Measurements from ENCODE around the gene CUBN.
A peak's percentile ranks its signal among the peaks of the same experiment; 100 is the strongest.

CUBN gene

GRCh38 chr10:17010363-17011145, 119.1 kb downstream of the CUBN start:
- DNase-seq = no peak
- no peak for ATAC-seq

GRCh38 chr10:17009212-17009700, 120.4 kb downstream of the CUBN start:
- ATAC-seq (no peak), DNase-seq (no peak)

- no peak for ATAC-seq
These were observed 122.2 kb downstream of the CUBN start for GRCh38 chr10:17007418-17007770.

GRCh38 chr10:17006631-17007417, 122.8 kb downstream of the CUBN start:
- no peak for DNase-seq
- no peak for ATAC-seq

More at GRCh38 chr10:17007418-17007770, 122.2 kb downstream of the CUBN start:
- DNase-seq = no peak

- ATAC-seq (no peak), DNase-seq (no peak)
These were observed 123.7 kb downstream of the CUBN start for GRCh38 chr10:17005621-17006566.

- ATAC-seq = no peak
- DNase-seq = no peak
These were observed 124.7 kb downstream of the CUBN start for GRCh38 chr10:17004801-17005380.

- no peak for ATAC-seq
These were observed 125.8 kb downstream of the CUBN start for GRCh38 chr10:17003651-17004286.

GRCh38 chr10:17003151-17003550, 126.5 kb downstream of the CUBN start:
- DNase-seq = peak; percentile 61
- peak; percentile 89 for ATAC-seq

More at GRCh38 chr10:17003651-17004286, 125.8 kb downstream of the CUBN start:
- DNase-seq = no peak

- ATAC-seq (peak; percentile 83), DNase-seq (peak; percentile 33)
These were observed 127.5 kb downstream of the CUBN start for GRCh38 chr10:17001961-17002749.

GRCh38 chr10:17001297-17001744, 128.3 kb downstream of the CUBN start:
- no peak for DNase-seq
- no peak for ATAC-seq

- DNase-seq (no peak), ATAC-seq (no peak)
These were observed 129.8 kb downstream of the CUBN start for GRCh38 chr10:16999665-17000451.

- no peak for ATAC-seq
- no peak for DNase-seq
These were observed 133.1 kb downstream of the CUBN start for GRCh38 chr10:16996530-16996964.

GRCh38 chr10:16995867-16996529, 133.6 kb downstream of the CUBN start:
- DNase-seq = no peak
- no peak for ATAC-seq

GRCh38 chr10:16993186-16993585, 136.4 kb downstream of the CUBN start:
- ATAC-seq (no peak), DNase-seq (no peak)

GRCh38 chr10:16992611-16993119, 136.9 kb downstream of the CUBN start:
- DNase-seq (no peak), ATAC-seq (no peak)

- ATAC-seq (no peak), DNase-seq (no peak)
These were observed 138.6 kb downstream of the CUBN start for GRCh38 chr10:16991011-16991410.

- no peak for ATAC-seq
These were observed 139.8 kb downstream of the CUBN start for GRCh38 chr10:16989826-16990293.

GRCh38 chr10:16988900-16989299, 140.7 kb downstream of the CUBN start:
- DNase-seq = no peak
- no peak for ATAC-seq

More at GRCh38 chr10:16989826-16990293, 139.8 kb downstream of the CUBN start:
- DNase-seq = no peak

Measured in stimulated activated naive CD8-positive, alpha-beta T cell treated with anti-CD3 and anti-CD28 coated beads, Interleukin-15, Interleukin-2, amounts not matched to agents 100 U/mL and 50 U/mL, for 24 hours (primary cell).